PC-9 (cell line): ENCODE results near the gene GPATCH4. TPM values are rescaled to one million over a fixed set of nuclear protein-coding genes. Genes with fewer than 3 reads are reported as not detected.

ENCODE experiments used
- BruUV-seq: library from RNA; stranded (reverse); fragments of 400-500 nt; replicated peaks from 2 replicates; lab custom pipeline; 2021; lab: Mats Ljungman, UMichigan
- CTCF ChIA-PET: fragments of 300-600 bp; sonication (Branson Sonifier 250); formaldehyde crosslinking; loops from one replicate; lab custom pipeline; 2022; ENCODE audit warnings: antibody characterized with exemption; lab: Charles Lee
- POLR2A ChIA-PET: fragments of 300-600 bp; sonication (Branson Sonifier 250); formaldehyde crosslinking; loops from one replicate; lab custom pipeline; 2022; ENCODE audit warnings: antibody characterized with exemption; ENCODE audit not compliant: unreplicated experiment; lab: Charles Lee
- DNase-seq, 2 experiments: peaks; one replicate each; pipeline versions ENCODE4 v3.0.0 to v3.0.0-alpha.2; 2015 to 2022; ENCODE audit warnings: mixed read lengths in 1 of 2
- H2AFZ ChIP-seq: fragments of 200-600 bp; sonication (generic); 2 replicates; pipeline ENCODE4 v1.8.1; 2017; ENCODE audit warnings: antibody characterized with exemption
- H3F3A ChIP-seq: fragments of 200-600 bp; sonication (generic); 2 replicates; pipeline ENCODE4 v1.8.1; 2017; ENCODE audit warnings: antibody characterized with exemption, mild to moderate bottlenecking, low read depth; ENCODE audit not compliant: insufficient read depth
- H3K27ac ChIP-seq: fragments of 200-600 bp; sonication (generic); 2 replicates; pipeline ENCODE4 v1.6.1; 2016; ENCODE audit warnings: mixed run types
- H3K27me3 ChIP-seq: fragments of 200-600 bp; sonication (generic); 2 replicates; pipeline ENCODE4 v1.6.1; 2016; ENCODE audit warnings: low read depth, mixed run types; ENCODE audit not compliant: insufficient read depth
- H3K36me3 ChIP-seq: fragments of 200-600 bp; sonication (generic); 2 replicates; pipeline ENCODE4 v1.6.1; 2016; ENCODE audit warnings: low read depth, mixed run types
- H3K4me1 ChIP-seq: fragments of 200-600 bp; sonication (generic); replicated peaks from 2 replicates; pipeline ENCODE4 v1.6.1; 2016; ENCODE audit warnings: mixed run types; ENCODE audit not compliant: insufficient read depth
- H3K4me2 ChIP-seq: fragments of 200-600 bp; sonication (generic); 2 replicates; pipeline ENCODE4 v1.6.1; 2017; ENCODE audit warnings: mixed run types
- H3K4me3 ChIP-seq: fragments of 200-600 bp; sonication (generic); 2 replicates; pipeline ENCODE4 v1.6.1; 2016; ENCODE audit warnings: mixed run types
- H3K79me2 ChIP-seq: fragments of 200-600 bp; sonication (generic); 2 replicates; pipeline ENCODE4 v1.6.1; 2017; ENCODE audit warnings: low read depth, mixed run types
- H3K9me2 ChIP-seq: fragments of 200-600 bp; sonication (generic); 2 replicates; pipeline ENCODE4 v1.8.1; 2017; ENCODE audit warnings: mild to moderate bottlenecking; ENCODE audit not compliant: insufficient read depth
- H3K9me3 ChIP-seq: fragments of 200-600 bp; sonication (generic); 2 replicates; pipeline ENCODE4 v1.8.1; 2016; ENCODE audit warnings: low read depth; ENCODE audit not compliant: insufficient read depth
- H4K20me1 ChIP-seq: fragments of 200-600 bp; sonication (generic); 2 replicates; pipeline ENCODE4 v1.8.1; 2017; ENCODE audit not compliant: insufficient read depth
- EZH2 ChIP-seq: fragments of 200-600 bp; sonication (generic); IDR thresholded peaks from 2 replicates; pipeline ENCODE4 v1.8.0; 2017; ENCODE audit warnings: antibody characterized with exemption, low read depth
- intact Hi-C: fragments of 100-400 bp; cut with micrococcal nuclease; formaldehyde crosslinking; loops from one replicate; pipeline ENCODE4 v1.10.0; 2022; ENCODE audit not compliant: unreplicated experiment
- total RNA-seq: library from RNA; stranded (reverse); gene quantifications from 2 replicates; pipeline ENCODE4 v1.2.3, GENCODE V29; 2021
- TF ChIP-seq, protein P1 (sequence below): fragments of 200-600 bp; sonication (generic); conservative IDR thresholded peaks from 2 replicates; pipeline ENCODE4 v1.6.1; 2017; ENCODE audit warnings: mixed run types, antibody characterized with exemption, mild to moderate bottlenecking, moderate library complexity

GPATCH4 gene
- total RNA-seq, 1 experiment from 2014 or later: 17.5 TPM

DNA sequence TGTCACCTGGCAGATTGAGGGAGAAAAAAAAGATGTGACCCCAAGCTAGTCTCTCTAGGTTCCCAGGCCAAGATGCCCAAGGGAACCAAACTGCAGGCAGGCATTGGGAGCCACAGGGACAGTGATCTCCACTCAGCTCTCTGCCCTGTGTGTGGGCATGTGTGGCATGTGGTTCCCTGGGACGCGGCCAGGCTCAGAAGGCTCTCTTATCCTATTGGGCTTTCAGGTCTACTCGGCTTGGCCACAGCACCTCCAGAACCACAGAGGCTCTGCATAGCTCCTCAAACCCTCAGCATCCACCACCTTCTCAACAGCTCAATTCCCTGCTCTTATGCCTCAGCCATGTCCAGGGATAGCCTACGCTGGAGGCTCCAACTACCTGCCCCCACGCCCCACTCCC lies 50.9 kb downstream of the GPATCH4 start:
- Histone ChIP-seq H3K4me1 (peaks cover 35% of the 10 kb centered on the region), H3K4me3 (no peak overlapping the region), H3F3A (peaks cover 33% of the 10 kb centered on the region), H3K36me3 (peaks cover 6% of the 10 kb centered on the region), H3K27ac (no peak overlapping the region), H3K79me2 (no peaks in the 10 kb centered on the region), H4K20me1 (no peaks in the 10 kb centered on the region), H3K9me2 (no peaks in the 10 kb centered on the region), H3K27me3 (no peaks in the 10 kb centered on the region), H2AFZ (no peak overlapping the region), H3K4me2 (no peak overlapping the region), H3K9me3 (no peaks in the 10 kb centered on the region)
- POLR2A ChIA-PET: interaction anchor here (0.6 kb wide), 1 partner anchor 15 kb away, joined by 4 read pairs; no protein-coding TSS in a partner anchor
- no TSS peak for BruUV-seq
- CTCF ChIA-PET: no interaction called here
- TF ChIP-seq, protein P1, sequence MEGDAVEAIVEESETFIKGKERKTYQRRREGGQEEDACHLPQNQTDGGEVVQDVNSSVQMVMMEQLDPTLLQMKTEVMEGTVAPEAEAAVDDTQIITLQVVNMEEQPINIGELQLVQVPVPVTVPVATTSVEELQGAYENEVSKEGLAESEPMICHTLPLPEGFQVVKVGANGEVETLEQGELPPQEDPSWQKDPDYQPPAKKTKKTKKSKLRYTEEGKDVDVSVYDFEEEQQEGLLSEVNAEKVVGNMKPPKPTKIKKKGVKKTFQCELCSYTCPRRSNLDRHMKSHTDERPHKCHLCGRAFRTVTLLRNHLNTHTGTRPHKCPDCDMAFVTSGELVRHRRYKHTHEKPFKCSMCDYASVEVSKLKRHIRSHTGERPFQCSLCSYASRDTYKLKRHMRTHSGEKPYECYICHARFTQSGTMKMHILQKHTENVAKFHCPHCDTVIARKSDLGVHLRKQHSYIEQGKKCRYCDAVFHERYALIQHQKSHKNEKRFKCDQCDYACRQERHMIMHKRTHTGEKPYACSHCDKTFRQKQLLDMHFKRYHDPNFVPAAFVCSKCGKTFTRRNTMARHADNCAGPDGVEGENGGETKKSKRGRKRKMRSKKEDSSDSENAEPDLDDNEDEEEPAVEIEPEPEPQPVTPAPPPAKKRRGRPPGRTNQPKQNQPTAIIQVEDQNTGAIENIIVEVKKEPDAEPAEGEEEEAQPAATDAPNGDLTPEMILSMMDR: no peak
- TF ChIP-seq EZH2: no peak
- intact Hi-C loops: no loop called here
- no peak for DNase-seq

DNA sequence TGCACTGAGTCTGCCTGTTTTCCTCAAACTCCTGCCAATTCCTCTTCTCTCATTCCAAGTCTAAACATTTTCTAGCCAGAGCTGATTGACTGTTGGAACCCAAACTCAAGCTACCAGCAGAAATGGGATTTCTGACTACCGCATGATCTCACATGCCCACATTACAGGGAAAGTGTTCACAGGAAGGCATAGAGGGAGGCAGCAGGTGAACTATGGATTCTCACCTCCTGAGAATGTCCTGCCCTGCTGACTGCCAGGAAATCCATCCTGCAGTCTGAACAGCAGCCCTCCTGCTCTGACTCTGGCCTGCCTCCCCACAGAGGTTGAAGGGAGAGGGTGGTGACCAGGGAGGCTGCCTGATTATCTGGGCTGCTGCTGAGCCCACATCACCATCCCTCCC lies 51.4 kb downstream of the GPATCH4 start:
- Histone ChIP-seq H3K27me3 (no peaks in the 10 kb centered on the region), H3K4me1 (peaks cover 35% of the 10 kb centered on the region), H4K20me1 (no peaks in the 10 kb centered on the region; the same call in 1 of the 2 replicates), H3K9me2 (no peaks in the 10 kb centered on the region), H3K4me2 (no peak overlapping the region), H3K36me3 (peaks cover 6% of the 10 kb centered on the region), H2AFZ (no peak overlapping the region), H3K79me2 (no peaks in the 10 kb centered on the region), H3F3A (peaks cover 33% of the 10 kb centered on the region), H3K27ac (no peak overlapping the region), H3K9me3 (no peaks in the 10 kb centered on the region), H3K4me3 (no peak overlapping the region)
- no TSS peak for BruUV-seq
- no peak for DNase-seq
- intact Hi-C loops: no loop called here
- CTCF ChIA-PET: interaction anchor here (0.6 kb wide), 1 partner anchor 62 kb away, joined by 3 read pairs; no protein-coding TSS in a partner anchor
- no peak for TF ChIP-seq EZH2
- TF ChIP-seq, protein P1: no peak
- POLR2A ChIA-PET: interaction anchor here (0.6 kb wide), 1 partner anchor 14 kb away, joined by 4 read pairs; no protein-coding TSS in a partner anchor

DNA sequence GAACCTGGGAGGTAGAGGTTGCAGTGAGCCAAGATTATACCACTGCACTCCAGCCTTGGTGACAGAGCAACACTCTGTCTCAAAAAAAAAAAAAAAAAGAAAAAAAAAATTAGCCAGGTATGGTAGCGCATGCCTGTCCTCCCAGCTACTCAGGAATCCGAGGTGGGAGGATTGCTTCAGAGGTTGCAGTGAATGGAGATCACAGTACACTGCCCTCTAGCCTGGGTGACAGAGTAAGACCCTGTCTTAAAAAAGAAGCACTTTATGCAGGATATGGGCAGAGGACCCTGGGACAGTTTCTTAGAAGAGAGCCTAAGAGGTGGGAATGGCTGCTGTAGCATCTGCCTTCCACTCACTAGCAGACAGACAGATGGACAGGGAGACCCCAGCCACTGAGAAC lies 51.9 kb downstream of the GPATCH4 start:
- Histone ChIP-seq H3K79me2 (no peaks in the 10 kb centered on the region), H3K4me2 (no peak overlapping the region), H3K4me1 (peaks cover 35% of the 10 kb centered on the region), H3K27me3 (no peaks in the 10 kb centered on the region), H3K36me3 (peaks cover 6% of the 10 kb centered on the region), H3K9me2 (no peaks in the 10 kb centered on the region), H2AFZ (no peak overlapping the region), H3K9me3 (no peaks in the 10 kb centered on the region), H3K27ac (no peak overlapping the region), H3F3A (peaks cover 29% of the 10 kb centered on the region), H3K4me3 (no peak overlapping the region), H4K20me1 (no peaks in the 10 kb centered on the region; the same call in 1 of the 2 replicates)
- DNase-seq: no peak
- intact Hi-C loops: no loop called here
- ChIA-PET CTCF (interaction anchor here (0.6 kb wide), 1 partner anchor 61 kb away, joined by 3 read pairs; no protein-coding TSS in a partner anchor), POLR2A (no interaction called here)
- no peak for TF ChIP-seq EZH2
- TF ChIP-seq, protein P1: no peak
- BruUV-seq: no TSS peak
